Measurements from ENCODE around the gene EEF1AKMT4. TPM values are rescaled to one million over a fixed set of nuclear protein-coding genes. Genes with fewer than 3 reads are reported as not detected.

The EEF1AKMT4 gene
- total and polyA plus RNA-seq, 2 of the 8 experiments (the other 6 are each of a cell fraction or from before 2014, with no cell fraction given) = 9.3 to 30.1 TPM

DNA sequence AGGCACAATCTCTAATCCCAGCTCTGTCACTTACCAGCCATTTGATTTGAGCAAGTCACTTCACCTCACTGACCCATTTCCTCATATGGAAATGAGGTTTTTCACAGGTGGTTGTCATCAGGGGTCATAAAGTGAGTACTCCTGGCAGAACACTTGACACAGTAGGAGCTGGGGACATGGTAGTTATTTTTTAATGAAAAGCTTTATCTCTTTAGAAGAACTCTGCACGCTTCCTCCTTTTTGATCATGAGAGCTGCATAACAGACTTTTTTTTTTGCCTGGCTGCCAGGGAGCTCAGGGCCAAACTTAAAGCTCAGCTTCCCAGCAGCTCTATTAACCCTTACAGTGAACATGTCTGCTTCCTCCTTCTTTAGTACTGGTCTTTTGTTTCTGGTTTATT is 11.7 kb upstream of the EEF1AKMT4 start:
- Histone ChIP-seq H2BK12ac (ENCODE audit: low read depth, low read length) (no peak overlapping the region), H3K4me2 (ENCODE audit: insufficient read depth in 1 of 2, low read depth in 2 of 2, low read length in 2 of 2) (no peak overlapping the region), H2AK5ac (ENCODE audit: low read depth, low read length) (no peak overlapping the region), H3K4me3 (ENCODE audit: extremely low read depth in 1 of 4, insufficient read depth in 2 of 4, low read depth in 3 of 4, low read length in 4 of 4) (no peak overlapping the region), H3K4ac (replicated peaks; ENCODE audit: insufficient read length, low read depth, low read length) (no peak overlapping the region), H2BK120ac (replicated peaks; ENCODE audit: low read depth, low read length) (no peak overlapping the region), H3K18ac (ENCODE audit: extremely low read depth, low read length) (no peak overlapping the region), H3K23ac (ENCODE audit: insufficient read length) (no peak overlapping the region), H3K9me3 (ENCODE audit: insufficient read depth in 2 of 2, low read depth in 1 of 2, low read length in 1 of 2) (no peaks in the 10 kb centered on the region), H2BK15ac (ENCODE audit: low read length) (no peak overlapping the region), H3K36me3 (ENCODE audit: control insufficient read depth in 2 of 4, insufficient read depth in 4 of 4, low read length in 3 of 4) (peaks cover 2 to 7% (median 4%) of the 10 kb centered on the region in 4 experiments; a peak in 4 of 8 replicates), H4K20me1 (replicated peaks in 1 of 2; ENCODE audit: control insufficient read depth in 1 of 2, insufficient read depth in 2 of 2, low read length in 2 of 2) (peaks cover 12 to 18% of the 10 kb centered on the region in 2 experiments), H4K91ac (replicated peaks; ENCODE audit: insufficient read length, low read length) (no peak overlapping the region), H3K23me2 (ENCODE audit: low read depth, low read length) (no peaks in the 10 kb centered on the region; the same call in 1 of the 2 replicates), H2BK20ac (ENCODE audit: low read length) (no peak overlapping the region), H3K79me1 (ENCODE audit: low read depth, low read length) (no peaks in the 10 kb centered on the region), H3K14ac (ENCODE audit: insufficient read length) (no peak overlapping the region), H3K27ac (ENCODE audit: low read depth, low read length) (no peak overlapping the region), H3K56ac (replicated peaks; ENCODE audit: insufficient read length, low read depth, low read length) (no peak overlapping the region), H3K9ac (replicated peaks in 1 of 4; ENCODE audit: extremely low read depth in 1 of 4, low read depth in 3 of 4, low read length in 3 of 4) (no peak overlapping the region), H4K8ac (ENCODE audit: extremely low read depth, insufficient read depth, low read length) (no peak overlapping the region), H4K5ac (ENCODE audit: insufficient read length, low read depth, low read length) (no peak overlapping the region), H2BK5ac (ENCODE audit: low read depth, low read length) (no peak overlapping the region), H3K4me1 (replicated peaks in 1 of 4; ENCODE audit: control insufficient read depth in 3 of 4, insufficient read depth in 4 of 4, low read length in 3 of 4) (peaks cover 0 to 5% (median 1%) of the 10 kb centered on the region in 4 experiments; a peak in 4 of 7 replicates), H3K79me2 (ENCODE audit: control insufficient read depth in 1 of 2, insufficient read depth in 2 of 2, low read length in 2 of 2) (no peaks in the 10 kb centered on the region), H2AFZ (ENCODE audit: low read length) (no peak overlapping the region), H3K27me3 (replicated peaks in 1 of 4; ENCODE audit: control insufficient read depth in 3 of 4, extremely low read depth in 1 of 4, insufficient read depth in 3 of 4, low read length in 3 of 4) (peaks cover 0 to 8% (median 3%) of the 10 kb centered on the region in 4 experiments; a peak in 4 of 7 replicates)
- CTCF ChIA-PET (ENCODE audit: partially characterized antibody) = interaction anchor here (0.6 to 8.9 kb wide), 11 partner anchors 8 to 116 kb away, joined by 3 to 183 read pairs (median 4); partner anchors contain the start of genes CAMK2N2, EEF1AKMT4 and VWA5B2
- FAIRE-seq (no peak), DNase-seq (ENCODE audit: low read depth in 1 of 2, low spot score in 2 of 2) (no peak)
- 83% methylated on average over 1 of the region's 1 CpG; no CpG with 5 or more reads in 1 of the 2 experiments for WGBS, 2 experiments (ENCODE audit: extremely low coverage in 1 of 2, insufficient coverage in 1 of 2, insufficient read length in 1 of 2, insufficient replicate concordance in 2 of 2, low coverage in 1 of 2, low lambda C conversion rate in 2 of 2, missing lambda C conversion rate in 1 of 2)
- POLR2A ChIA-PET (ENCODE audit: partially characterized antibody) = interaction anchor here (1.0 to 1.2 kb wide), 2 partner anchors 22 to 52 kb away, joined by 3 to 7 read pairs; partner anchors contain the start of gene ABCF3
- TF ChIP-seq HDAC2 (IDR thresholded peaks at IDR 0.05; ENCODE audit: borderline replicate concordance in 1 of 2, low read depth in 2 of 2, low read length in 2 of 2) (no peak), ZNF274 (IDR thresholded peaks at IDR 0.05; ENCODE audit: borderline replicate concordance, extremely low read depth, low read length) (no peak), TAF1 (IDR thresholded peaks at IDR 0.05; ENCODE audit: low read depth, low read length) (no peak)
- TF ChIP-seq, protein P1, sequence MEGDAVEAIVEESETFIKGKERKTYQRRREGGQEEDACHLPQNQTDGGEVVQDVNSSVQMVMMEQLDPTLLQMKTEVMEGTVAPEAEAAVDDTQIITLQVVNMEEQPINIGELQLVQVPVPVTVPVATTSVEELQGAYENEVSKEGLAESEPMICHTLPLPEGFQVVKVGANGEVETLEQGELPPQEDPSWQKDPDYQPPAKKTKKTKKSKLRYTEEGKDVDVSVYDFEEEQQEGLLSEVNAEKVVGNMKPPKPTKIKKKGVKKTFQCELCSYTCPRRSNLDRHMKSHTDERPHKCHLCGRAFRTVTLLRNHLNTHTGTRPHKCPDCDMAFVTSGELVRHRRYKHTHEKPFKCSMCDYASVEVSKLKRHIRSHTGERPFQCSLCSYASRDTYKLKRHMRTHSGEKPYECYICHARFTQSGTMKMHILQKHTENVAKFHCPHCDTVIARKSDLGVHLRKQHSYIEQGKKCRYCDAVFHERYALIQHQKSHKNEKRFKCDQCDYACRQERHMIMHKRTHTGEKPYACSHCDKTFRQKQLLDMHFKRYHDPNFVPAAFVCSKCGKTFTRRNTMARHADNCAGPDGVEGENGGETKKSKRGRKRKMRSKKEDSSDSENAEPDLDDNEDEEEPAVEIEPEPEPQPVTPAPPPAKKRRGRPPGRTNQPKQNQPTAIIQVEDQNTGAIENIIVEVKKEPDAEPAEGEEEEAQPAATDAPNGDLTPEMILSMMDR (IDR thresholded peaks at IDR 0.05; ENCODE audit: control extremely low read depth in 1 of 3, insufficient read depth in 1 of 3, low read depth in 1 of 3, low read length in 3 of 3) = no peak
- TF ChIP-seq, protein P2, sequence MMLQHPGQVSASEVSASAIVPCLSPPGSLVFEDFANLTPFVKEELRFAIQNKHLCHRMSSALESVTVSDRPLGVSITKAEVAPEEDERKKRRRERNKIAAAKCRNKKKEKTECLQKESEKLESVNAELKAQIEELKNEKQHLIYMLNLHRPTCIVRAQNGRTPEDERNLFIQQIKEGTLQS (IDR thresholded peaks at IDR 0.05; ENCODE audit: insufficient read depth, low read depth, low read length) = no peak

Measured in H1 (cell line).